ENCODE results near the gene TRIM59. TPM values are rescaled to one million over a fixed set of nuclear protein-coding genes. Genes with fewer than 3 reads are reported as not detected.

TRIM59 gene, protein sequence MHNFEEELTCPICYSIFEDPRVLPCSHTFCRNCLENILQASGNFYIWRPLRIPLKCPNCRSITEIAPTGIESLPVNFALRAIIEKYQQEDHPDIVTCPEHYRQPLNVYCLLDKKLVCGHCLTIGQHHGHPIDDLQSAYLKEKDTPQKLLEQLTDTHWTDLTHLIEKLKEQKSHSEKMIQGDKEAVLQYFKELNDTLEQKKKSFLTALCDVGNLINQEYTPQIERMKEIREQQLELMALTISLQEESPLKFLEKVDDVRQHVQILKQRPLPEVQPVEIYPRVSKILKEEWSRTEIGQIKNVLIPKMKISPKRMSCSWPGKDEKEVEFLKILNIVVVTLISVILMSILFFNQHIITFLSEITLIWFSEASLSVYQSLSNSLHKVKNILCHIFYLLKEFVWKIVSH
- total RNA-seq: 22.8 and 38.1 TPM in 2 replicates

DNA sequence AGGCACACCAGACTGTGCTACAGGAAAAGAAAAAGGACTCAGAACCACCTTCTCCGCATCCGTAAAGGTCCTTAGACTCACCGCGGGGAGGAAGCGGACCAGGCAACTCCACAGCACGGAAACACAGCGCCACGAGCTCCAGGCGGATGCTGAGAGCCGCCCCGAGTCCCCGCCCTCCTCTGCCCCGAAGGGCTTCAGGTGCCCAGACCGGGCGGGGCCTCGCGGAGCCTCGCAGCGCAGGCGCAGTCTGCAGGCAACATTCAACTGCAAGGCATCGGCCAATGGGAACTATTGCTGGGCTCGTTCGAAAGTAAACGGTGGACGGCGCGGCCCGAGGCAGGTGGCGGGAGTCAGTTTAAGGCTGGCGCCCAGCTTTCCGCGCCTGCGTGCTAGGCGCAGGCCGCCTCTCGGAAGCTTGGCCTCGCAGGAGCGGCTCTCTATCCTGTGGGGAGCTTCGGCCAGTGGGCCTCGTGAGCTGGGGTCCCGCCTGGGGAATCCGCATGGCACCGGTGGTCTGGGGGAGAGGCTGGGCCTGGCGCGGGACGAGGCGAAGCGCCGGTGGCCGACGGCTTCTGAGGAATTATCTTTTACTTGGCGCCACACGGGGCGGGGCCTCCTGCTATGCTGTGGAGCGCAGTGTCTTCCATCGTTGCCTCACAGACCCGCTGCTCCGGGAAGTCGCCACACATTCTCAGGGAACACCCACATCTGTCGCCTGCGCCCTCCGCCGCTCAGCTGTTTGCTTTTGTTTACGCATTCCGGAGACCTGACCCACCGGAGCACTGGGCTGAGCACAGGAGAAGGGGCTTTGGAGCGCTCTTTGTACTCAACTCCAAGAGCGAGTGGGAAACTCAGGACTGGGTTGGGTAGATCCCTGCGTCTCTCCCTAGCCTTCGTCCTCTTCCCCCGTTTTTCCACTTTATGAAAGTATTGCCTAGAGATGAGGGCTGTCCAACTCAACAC, at the start of gene TRIM59:
Gene TRIM59, minus strand, starts transcription at position 151 of the 963 bp plus-strand sequence. CDS start 10,603 bp downstream, outside the sequence.
- DNase-seq (ENCODE audit: low read depth, low spot score): peak; percentile 84

DNA sequence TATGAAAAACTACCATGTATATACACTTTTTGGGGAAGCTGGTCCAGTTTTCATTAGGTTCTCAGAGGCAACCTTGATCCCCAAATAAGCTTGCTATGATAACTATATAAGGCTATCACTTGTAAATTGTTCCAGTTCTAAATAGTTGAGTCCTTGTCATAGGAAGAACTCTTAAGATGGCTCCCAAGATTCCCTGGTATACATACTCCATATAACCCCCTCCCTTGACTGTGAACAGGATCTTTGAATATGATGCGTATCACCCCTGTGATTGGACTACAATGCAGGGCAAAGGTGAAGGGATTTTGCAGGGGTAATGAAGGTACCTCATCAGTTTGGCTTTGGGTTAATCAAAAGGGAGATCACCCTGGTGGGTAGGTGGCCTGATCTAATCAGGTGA, 48.6 kb upstream of the TRIM59 start:
- DNase-seq (ENCODE audit: low read depth, low spot score): no peak

DNA sequence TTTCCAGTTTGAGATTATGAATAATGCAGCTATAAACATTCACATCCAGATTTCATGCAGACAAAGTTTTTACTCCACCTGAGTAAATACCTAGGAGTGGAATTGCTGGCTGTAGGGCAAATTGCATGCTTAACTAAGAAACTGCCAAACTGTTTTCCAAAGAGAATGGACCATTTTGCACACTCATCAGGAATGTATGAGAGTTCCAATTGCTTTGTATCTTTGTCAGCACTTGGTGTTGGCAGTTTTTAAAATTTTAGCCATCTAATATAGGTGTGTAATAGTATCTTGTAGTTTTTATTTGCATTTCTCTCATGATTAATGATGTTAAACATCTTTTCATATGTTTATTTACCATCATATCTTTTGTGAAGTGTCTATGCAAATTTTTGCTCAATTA, 40.6 kb upstream of the TRIM59 start:
- no peak for DNase-seq (ENCODE audit: low read depth, low spot score)

DNA sequence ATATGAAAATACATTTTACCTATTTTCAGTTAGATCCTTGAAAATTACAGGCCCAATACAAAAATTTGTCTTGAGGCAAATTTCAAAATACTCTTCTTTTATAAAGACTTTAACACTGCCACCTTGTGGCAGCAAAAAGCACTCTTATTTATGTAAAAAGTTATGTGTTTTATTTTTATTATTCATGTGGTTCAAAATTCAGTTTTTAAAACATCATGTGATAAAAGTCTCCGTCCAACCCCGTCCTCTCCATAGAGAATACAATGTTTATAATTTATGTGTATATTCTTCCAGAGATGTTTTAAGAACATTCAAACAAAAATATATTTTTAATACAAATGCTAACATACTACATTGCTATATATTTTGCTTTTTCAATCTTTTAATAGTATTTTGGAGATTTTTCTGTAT, 36.9 kb upstream of the TRIM59 start:
- DNase-seq (ENCODE audit: low read depth, low spot score): peak; percentile 2

DNA sequence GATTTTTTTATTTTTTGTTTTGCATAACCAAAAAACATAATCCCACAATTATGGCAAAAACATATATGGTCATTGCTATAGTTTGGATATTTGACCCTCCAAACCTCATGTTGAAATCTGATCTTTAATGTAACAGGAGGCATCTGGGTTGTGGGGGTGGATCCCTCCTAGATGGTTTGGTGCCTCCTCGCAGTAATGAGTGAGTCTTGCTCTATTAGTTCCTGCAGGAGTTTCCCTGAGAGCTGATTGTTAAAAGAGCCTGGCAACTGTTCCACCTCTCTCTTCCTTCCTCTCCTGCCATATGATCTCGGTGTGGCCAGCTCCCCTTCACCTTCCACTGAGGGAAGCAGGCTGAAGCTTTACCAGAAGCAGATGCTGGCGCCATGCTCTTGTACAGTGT, 33.2 kb upstream of the TRIM59 start:
- DNase-seq (ENCODE audit: low read depth, low spot score): no peak

DNA sequence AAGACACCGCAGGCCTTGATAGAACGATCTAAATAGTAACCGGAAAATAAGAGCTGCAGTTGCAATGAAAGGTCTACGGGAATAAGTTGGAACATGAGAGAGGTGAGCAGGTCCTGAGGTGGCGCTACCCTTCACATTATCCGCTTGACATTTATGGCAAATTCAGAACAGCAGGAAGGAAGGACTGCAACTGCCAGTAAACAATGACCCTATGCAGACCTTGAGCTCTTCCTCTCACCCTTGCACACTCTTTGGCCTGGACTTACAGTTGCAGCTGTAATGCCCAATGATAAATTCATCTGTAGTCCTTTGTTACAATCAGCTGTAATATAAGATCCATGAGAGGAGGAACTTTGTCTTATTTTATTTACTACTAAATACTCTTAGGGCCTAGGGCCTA, 32.3 kb upstream of the TRIM59 start:
- DNase-seq (ENCODE audit: low read depth, low spot score): no peak

DNA sequence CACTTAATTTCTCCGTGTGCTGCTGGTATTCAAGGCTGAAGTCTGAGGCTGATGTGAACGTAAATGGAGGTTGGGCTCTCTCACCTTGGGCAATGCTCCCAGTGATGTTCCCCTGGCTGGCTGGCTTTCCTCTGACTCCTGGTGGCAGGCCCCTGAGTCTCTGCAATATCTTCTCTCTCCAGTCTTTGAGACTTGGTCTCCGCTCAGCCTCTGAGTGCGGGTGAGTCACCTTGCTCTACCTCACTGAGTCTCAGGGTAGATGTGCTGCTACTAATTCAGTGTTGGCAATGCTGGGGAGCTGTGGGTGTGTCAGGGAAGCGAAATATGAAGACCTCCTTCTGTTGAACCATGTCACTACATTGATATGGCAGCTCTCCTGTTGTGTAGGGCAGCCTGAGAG, 31.3 kb upstream of the TRIM59 start:
- no peak for DNase-seq (ENCODE audit: low read depth, low spot score)

DNA sequence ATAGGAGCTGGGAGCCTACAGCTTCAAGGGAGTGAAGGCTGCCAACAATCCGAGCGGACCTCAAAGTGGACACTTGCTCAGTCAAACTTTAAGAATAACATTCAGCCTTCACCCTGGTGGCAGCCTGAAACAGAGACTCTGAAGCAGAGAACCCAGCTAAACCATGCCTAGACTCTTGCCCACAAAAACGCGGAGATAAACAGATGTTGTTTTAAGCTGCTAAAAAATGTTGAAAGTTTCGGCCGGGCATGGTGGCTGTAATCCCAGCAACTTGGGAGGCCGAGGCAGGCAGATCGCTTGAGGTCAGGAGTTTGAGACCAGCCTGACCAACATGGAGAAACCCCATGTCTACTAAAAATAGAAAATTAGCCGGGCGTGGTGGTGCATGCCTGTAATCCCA, 29.8 kb upstream of the TRIM59 start:
- DNase-seq (ENCODE audit: low read depth, low spot score): no peak

DNA sequence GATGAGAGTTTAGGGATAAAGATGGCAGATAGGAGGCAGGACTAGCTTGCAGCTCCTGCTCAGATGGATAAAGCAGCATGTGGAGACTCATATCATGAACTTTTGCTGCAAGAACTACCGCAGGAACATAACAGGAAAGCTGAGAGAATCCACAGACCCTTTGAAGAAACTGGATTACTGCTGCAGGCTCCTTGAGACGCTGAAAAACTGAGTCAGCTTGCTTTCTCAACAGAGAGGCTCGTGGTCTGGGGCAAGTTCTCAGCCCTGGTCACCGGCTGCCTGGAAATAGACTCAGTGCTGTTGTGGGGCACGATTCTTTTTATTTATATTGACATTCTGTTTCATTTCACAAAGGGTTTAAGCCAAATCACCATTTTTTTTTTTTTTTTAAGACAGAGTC, 28.8 kb upstream of the TRIM59 start:
- DNase-seq (ENCODE audit: low read depth, low spot score): no peak

DNA sequence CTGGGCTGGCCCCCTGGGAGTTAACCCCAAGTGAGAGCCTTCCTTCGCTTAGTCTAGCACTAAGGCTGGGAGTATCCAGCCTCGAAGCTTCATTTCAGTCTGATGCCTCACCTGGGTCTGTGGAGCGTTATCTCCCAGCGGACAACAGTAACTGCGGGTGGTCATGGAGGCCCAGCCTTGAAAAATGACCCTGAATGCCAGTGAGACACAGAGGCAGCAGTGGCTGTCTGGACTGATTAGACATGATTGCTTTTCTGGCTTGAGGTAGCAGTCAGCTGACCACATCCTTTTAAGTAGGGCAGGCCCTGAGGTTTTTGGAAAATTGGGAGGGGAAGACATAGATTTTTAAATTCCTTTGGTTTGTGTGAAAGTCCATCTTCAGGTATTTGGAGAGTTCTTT, 28.2 kb upstream of the TRIM59 start:
- no peak for DNase-seq (ENCODE audit: low read depth, low spot score)

DNA sequence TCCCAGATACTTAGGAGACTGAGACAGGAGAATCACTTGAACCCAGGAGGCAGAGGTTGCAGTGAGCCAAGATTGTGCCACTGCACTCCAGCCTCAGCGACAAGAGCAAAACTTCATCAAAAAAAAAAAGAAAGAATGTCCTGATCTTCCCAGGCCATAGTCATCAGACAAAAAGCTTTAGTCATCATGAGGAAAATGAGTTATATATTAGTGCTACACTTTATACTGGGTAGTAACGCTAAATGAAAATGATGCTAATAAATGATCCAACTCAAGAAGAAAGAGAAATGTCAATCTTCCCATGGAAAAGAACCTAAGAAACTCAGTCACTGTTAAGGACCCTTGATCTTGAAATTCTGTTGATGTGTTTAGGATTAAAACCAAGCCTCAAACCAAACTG, 26.3 kb upstream of the TRIM59 start:
- no peak for DNase-seq (ENCODE audit: low read depth, low spot score)

DNA sequence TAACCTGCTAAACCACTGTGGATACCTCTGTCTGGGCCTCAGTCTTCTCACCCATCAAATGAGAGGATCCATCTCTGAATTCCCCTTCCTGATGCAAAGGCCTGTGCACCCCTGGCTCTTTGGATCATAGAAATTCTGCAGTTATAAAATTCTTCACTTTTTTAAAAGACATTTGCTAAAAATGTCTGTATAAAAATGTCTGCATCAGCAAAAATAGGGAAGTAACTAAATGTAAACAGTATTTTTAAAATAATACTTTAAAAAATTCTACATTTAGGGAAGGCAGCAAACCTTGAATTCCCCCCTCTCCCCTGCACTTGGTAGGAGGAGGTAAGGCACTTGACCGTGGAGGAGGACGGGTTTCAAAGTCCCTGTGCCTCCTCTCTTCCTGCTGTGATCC, 25.6 kb upstream of the TRIM59 start:
- no peak for DNase-seq (ENCODE audit: low read depth, low spot score)

DNA sequence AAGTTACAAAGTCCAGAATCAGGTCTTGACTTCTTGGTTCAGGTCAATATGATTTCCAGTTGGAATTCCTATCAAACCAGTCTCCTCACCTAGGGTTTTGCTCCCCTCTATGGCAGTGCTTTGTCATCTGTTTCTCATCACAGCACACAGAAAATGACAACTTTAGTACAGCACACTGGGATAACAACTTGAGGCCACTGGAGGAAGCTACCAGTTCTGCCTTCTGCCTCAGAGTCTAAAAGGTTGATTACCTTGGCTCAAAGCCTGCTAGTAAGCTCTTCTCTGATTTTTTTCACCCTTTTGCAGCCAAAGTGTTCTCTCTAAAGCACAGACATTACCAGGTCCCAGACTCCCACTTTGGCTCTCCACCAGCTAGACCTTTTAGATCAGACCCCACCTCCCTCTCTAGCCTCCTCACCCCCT, 24.8 kb upstream of the TRIM59 start:
- DNase-seq (ENCODE audit: low read depth, low spot score): no peak

DNA sequence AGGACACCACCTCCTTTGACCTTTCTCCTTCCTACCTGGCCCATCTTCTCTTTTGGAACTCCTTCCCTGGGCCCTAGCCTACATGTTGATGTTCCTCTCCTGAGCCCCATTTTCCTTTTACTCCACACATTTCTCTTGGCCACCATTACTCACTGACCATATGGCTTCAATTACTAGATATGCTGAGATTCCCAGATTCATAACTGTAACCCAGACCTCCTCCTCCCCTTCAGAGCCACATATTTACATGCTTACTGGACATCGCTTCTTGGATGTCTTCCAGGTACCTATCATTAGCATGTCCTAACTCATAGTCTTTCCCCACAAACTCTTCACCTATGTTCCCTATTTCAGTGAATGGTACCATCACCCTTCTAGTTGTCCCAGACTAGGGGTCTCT, 24.4 kb upstream of the TRIM59 start:
- DNase-seq (ENCODE audit: low read depth, low spot score): no peak

DNA sequence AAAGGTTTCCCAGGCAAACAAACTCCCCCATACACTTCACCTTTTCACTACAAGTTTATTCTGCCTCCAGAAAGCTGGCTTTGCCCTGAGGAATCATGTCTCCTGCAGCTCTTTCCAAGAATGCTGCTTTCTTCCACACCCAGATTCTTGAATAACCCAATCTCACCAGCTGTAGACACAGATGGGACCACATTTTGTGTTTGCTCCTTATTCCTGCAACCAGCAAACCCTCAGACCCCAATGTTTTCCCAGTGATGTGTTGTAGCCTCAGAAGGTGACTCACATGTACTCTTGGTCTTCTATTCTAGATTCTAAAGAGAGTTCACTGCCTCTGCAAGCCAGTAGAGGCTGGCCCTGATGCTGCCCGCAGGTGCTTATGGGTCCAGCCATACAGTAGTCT, 23.6 kb upstream of the TRIM59 start:
- DNase-seq (ENCODE audit: low read depth, low spot score): no peak

DNA sequence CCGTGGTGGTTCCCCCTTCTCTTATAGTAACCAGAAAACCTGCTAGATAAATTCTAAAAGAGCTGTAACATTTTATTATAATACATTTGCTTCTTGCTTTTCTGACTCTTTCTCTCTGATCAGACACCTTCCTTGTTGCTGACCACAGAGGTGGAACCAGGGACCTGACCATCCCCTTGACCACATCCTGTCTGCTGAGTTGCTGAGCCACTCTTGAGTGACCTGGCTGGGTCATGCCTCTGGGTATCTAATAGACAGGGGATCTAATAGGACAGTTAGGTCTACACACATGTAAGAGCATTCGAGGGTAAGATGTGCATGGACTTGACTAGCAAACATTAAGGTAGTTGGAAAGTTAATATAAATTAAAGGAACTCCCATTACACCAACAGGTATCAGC, 22.8 kb upstream of the TRIM59 start:
- DNase-seq (ENCODE audit: low read depth, low spot score): no peak

DNA sequence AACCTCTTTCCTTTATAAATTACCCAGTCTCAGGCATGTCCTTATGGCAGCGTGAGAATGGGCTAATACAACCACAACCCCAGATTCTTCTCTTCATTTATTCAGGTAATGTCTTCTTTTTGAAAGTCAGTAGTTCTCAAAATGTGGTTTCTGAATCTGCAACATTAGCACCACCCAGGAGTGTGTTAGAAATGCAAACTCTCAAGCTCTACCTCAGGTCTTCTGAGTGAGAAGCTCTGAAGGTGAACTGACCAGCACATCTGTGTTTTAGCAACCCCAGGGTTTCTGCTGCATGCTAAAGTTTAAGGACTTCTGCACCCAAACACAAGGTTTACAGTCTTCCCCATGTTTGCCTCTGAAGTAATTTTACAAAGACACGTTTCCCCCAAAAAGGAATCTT, 22.3 kb upstream of the TRIM59 start:
- DNase-seq (ENCODE audit: low read depth, low spot score): no peak

DNA sequence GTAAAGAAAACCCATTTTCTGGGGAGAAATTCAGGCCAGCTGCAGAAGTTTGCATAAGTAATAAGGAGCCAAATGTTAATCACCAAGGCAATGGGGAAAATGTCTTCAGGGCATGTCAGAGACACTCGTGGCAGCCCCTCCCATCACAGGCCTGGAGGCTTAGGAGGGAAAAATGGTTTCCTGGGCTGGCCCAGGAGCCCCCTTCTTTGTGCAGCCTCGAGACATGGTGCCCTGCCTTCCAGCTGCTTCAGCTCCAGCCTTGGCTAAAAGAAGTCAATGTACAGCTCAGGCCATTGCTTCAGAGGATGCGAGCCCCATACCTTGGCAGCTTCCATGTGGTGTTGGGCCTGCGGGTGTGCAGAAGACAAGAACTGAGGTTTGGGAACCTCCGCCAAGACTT, 20.6 kb upstream of the TRIM59 start:
- DNase-seq (ENCODE audit: low read depth, low spot score): no peak

DNA sequence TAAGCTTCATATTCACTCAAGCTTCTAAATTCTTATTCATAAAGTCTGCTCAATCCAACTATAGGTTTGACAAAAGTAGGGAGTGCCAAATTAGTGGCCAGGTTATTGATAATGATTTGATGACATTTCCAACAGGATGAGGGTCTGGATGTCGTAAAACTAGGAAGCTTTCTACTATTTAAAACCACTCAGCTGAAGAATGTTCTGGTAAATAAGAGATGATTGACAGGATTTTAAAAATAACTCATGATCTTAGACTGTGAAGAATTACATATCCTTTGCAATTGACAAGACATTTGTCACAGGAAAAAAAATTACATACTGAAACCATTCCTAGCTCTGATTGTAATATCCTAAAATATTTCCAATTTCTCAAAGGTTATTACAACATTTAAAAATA, 15.4 kb upstream of the TRIM59 start:
- DNase-seq (ENCODE audit: low read depth, low spot score): no peak

DNA sequence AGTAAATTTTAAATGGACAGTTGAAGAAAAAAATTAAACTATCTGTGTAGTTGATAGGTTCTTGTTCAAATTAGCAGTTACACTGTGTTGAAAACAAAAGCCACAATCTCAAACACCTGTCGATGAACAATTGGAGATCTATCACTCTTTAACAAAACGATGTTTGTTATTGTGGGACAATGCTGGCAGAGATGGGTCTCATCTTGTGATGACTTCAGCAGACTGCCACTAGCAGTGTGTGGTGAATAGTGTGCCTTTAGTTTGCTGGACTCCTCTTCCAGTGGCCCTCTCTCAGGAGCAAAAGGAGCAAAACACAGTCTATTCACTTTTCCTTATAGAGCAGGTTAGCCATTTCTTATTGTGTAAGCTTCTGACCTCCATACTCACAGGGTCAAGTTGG, 14.7 kb upstream of the TRIM59 start:
- no peak for DNase-seq (ENCODE audit: low read depth, low spot score)

DNA sequence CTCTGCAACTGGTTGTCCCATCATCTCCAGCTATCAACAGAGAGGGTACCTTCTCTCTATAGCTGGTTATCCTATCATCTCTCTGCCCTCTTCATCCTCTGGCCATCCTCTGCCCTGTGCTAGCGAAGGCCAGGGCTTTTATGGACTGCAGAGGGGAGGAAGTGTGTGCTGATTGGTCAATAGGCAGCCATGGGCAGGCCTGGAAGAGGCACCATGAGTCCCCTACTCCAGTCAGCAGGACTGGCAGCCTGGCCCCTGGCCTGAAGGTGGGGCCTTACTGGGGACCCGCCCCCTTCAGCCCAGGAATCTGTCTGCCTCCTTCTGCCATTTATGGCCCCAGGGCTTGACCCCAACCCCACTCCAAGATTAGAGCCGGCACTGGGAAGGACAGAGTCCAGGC, 10.4 kb upstream of the TRIM59 start:
- DNase-seq (ENCODE audit: low read depth, low spot score): no peak

DNA sequence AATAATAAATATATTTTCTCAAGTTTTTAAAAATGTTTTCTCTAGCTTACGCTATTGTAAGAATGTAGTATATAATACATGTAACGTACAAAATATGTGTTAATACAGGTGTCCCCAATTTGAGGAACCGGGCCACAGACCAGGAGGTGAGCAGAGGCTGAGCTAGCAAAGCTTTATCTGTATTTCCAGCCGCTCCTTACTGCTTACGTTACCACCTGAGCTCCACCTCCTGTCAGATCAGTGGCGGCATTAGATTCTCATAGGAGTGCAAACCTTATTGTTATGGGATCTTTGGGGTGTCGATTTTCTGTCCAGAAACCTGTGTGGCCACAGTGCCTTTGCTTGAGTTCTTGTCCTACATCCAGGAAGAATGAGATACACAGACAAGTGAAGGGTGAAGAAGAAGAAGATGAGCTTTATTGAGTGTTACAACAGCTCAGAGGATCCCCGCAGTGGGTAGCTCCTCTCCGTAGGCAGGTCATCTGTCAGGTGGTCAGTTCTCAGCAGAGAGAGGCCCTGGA, 9.9 kb upstream of the TRIM59 start:
- DNase-seq (ENCODE audit: low read depth, low spot score): no peak

Data from pulmonary artery endothelial cell (primary cell).